ENCODE results near the gene IGF1. TPM values are rescaled to one million over a fixed set of nuclear protein-coding genes. Genes with fewer than 3 reads are reported as not detected.

Gene IGF1
- total and polyA plus RNA-seq, 10 of the 15 experiments (the other 5 are each of a cell fraction or from before 2014, with no cell fraction given) = 2.4 to 9.2 (median 3.5) TPM

DNA sequence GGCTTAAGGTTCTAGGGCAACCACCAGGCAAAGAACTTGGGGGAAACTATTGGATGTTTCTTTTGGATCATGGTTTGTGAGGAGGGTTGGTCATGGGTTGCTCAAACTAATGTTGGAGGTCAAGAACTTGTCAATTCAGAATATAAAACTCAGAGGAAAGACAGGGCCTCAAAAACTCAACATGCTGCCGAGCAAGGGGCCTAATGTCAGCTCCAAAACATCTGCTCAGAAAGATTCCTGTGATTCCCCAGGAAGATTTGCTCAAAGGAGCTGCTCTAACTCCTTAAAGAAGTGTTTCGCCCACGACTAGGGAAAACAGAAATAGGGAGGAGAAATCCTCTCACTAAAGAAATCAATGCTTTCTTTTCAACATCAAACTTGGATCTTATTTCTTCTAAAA lies 3.7 kb upstream of the IGF1 start (continued):
- TF ChIP-seq, protein P1, sequence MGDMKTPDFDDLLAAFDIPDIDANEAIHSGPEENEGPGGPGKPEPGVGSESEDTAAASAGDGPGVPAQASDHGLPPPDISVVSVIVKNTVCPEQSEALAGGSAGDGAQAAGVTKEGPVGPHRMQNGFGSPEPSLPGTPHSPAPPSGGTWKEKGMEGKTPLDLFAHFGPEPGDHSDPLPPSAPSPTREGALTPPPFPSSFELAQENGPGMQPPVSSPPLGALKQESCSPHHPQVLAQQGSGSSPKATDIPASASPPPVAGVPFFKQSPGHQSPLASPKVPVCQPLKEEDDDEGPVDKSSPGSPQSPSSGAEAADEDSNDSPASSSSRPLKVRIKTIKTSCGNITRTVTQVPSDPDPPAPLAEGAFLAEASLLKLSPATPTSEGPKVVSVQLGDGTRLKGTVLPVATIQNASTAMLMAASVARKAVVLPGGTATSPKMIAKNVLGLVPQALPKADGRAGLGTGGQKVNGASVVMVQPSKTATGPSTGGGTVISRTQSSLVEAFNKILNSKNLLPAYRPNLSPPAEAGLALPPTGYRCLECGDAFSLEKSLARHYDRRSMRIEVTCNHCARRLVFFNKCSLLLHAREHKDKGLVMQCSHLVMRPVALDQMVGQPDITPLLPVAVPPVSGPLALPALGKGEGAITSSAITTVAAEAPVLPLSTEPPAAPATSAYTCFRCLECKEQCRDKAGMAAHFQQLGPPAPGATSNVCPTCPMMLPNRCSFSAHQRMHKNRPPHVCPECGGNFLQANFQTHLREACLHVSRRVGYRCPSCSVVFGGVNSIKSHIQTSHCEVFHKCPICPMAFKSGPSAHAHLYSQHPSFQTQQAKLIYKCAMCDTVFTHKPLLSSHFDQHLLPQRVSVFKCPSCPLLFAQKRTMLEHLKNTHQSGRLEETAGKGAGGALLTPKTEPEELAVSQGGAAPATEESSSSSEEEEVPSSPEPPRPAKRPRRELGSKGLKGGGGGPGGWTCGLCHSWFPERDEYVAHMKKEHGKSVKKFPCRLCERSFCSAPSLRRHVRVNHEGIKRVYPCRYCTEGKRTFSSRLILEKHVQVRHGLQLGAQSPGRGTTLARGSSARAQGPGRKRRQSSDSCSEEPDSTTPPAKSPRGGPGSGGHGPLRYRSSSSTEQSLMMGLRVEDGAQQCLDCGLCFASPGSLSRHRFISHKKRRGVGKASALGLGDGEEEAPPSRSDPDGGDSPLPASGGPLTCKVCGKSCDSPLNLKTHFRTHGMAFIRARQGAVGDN (IDR thresholded peaks at IDR 0.05) = peak; percentile 79; the same call in 1 of the 2 replicates
- TF ChIP-seq BCL11A (IDR thresholded peaks at IDR 0.05; ENCODE audit: low read depth, low read length) (no peak), WRNIP1 (IDR thresholded peaks at IDR 0.05; ENCODE audit: borderline replicate concordance, low read depth, low read length) (no peak), ASH2L (IDR thresholded peaks at IDR 0.05; ENCODE audit: borderline replicate concordance, low read depth) (peak; percentile 84; the same call in 1 of the 2 replicates), NFIC (IDR thresholded peaks at IDR 0.05; ENCODE audit: low read depth, low read length) (0 out of 2 replicates have a peak, but pooled peaks have one; percentile 11), ZBTB11 (CRISPR knock-in tag; IDR thresholded peaks at IDR 0.05) (no peak), CHD4 (IDR thresholded peaks at IDR 0.05) (no peak), ZNF622 (IDR thresholded peaks at IDR 0.05) (no peak), ZNF384 (IDR thresholded peaks at IDR 0.05; ENCODE audit: borderline replicate concordance, low read depth, low read length) (no peak), ZSCAN29 (IDR thresholded peaks at IDR 0.05) (no peak), EGR1 (IDR thresholded peaks at IDR 0.05; ENCODE audit: borderline replicate concordance in 1 of 2, low read depth in 2 of 2, low read length in 2 of 2) (no peak), TBL1XR1 (IDR thresholded peaks at IDR 0.05; ENCODE audit: low read depth, low read length) (no peak), ZZZ3 (IDR thresholded peaks at IDR 0.05; ENCODE audit: control insufficient read depth, insufficient read length, low read depth) (no peak), GATAD2B (conservative IDR thresholded peaks at IDR 0.05; ENCODE audit: low read depth) (peak; percentile 28; the same call in 1 of the 2 replicates), SUPT20H (IDR thresholded peaks at IDR 0.05; ENCODE audit: borderline replicate concordance, control insufficient read depth, low read depth, low read length) (no peak)
- TF ChIP-seq, protein P2, sequence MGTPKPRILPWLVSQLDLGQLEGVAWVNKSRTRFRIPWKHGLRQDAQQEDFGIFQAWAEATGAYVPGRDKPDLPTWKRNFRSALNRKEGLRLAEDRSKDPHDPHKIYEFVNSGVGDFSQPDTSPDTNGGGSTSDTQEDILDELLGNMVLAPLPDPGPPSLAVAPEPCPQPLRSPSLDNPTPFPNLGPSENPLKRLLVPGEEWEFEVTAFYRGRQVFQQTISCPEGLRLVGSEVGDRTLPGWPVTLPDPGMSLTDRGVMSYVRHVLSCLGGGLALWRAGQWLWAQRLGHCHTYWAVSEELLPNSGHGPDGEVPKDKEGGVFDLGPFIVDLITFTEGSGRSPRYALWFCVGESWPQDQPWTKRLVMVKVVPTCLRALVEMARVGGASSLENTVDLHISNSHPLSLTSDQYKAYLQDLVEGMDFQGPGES (IDR thresholded peaks at IDR 0.05) = no peak
